22Rv1 (cell line): ENCODE results near the gene FAM240B.

Source experiments
- H3K27ac ChIP-seq: fragments of 450-650 bp; 2 replicates; pipeline ENCODE4 v1.5.1; 2017
- ZFX ChIP-seq: fragments of 450-650 bp; IDR thresholded peaks from 2 replicates; pipeline ENCODE4 v1.6.1; 2017; ENCODE audit warnings: antibody characterized with exemption, borderline replicate concordance
- TF ChIP-seq, protein P1 (sequence below): fragments of 450-650 bp; IDR thresholded peaks from 2 replicates; pipeline ENCODE4 v1.5.1; 2017; ENCODE audit warnings: mild to moderate bottlenecking

Gene FAM240B

DNA sequence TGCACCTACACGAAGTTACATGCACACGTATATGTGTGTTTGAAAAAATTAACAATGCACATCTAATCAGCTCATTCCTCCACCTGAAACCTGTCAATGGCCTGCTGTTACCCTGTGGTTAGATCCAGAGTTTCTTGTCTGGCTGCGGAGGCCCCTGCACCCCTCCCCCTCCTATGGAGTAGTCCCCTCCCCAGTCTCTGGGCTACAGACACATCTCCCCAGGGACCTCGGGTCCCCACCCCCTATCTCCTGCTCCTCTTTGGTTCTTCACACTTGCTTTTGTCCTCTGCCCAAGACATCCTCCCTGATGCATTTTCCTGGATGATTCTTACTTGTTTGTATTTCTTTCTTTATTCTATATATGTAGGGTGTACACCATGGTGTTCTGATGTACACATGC is 27.2 kb downstream of the FAM240B start:
- H3K27ac ChIP-seq, result no peak overlapping the region
- no peak for TF ChIP-seq ZFX
- TF ChIP-seq, protein P1, sequence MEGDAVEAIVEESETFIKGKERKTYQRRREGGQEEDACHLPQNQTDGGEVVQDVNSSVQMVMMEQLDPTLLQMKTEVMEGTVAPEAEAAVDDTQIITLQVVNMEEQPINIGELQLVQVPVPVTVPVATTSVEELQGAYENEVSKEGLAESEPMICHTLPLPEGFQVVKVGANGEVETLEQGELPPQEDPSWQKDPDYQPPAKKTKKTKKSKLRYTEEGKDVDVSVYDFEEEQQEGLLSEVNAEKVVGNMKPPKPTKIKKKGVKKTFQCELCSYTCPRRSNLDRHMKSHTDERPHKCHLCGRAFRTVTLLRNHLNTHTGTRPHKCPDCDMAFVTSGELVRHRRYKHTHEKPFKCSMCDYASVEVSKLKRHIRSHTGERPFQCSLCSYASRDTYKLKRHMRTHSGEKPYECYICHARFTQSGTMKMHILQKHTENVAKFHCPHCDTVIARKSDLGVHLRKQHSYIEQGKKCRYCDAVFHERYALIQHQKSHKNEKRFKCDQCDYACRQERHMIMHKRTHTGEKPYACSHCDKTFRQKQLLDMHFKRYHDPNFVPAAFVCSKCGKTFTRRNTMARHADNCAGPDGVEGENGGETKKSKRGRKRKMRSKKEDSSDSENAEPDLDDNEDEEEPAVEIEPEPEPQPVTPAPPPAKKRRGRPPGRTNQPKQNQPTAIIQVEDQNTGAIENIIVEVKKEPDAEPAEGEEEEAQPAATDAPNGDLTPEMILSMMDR, result no peak

- TF ChIP-seq, protein P1, result no peak
- TF ChIP-seq ZFX, result no peak
- no peak overlapping the region for H3K27ac ChIP-seq
Observed at GRCh38 chr9:38690574-38690973, 29.4 kb downstream of the FAM240B start.

- H3K27ac ChIP-seq, result no peak overlapping the region
- TF ChIP-seq ZFX, result no peak
Observed at GRCh38 chr9:38689678-38690077, 30.3 kb downstream of the FAM240B start.

- TF ChIP-seq ZFX, result no peak
- TF ChIP-seq, protein P1, result no peak
- no peak overlapping the region; the same call in 1 of the 2 replicates for H3K27ac ChIP-seq
Observed at GRCh38 chr9:38687992-38688391, 31.9 kb downstream of the FAM240B start.

DNA sequence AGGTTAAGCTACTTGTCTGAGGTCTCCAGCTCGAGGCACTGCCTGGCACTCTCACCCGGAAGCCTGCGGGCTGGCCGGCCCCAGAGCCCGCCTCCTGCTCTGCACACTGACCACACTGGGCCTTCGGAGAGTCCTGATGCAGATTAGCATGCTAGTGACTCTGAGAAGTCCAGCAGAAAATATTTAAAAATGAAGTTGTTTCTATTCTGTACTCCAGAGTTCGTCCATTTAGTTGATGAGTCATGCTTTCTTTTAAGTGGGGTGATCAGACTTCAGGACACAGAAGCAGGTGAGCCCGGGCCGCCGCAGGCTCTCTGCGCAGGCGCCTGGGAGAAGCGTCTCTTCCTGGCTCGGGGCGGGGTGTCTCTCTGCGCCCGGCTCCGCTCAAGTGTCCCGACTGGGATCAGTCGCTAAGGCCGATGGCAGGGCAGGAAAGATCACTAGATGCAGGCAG is 32.5 kb downstream of the FAM240B start:
- TF ChIP-seq, protein P1, result no peak
- no peak for TF ChIP-seq ZFX
- peak overlapping the region; percentile 10; the same call in 1 of the 2 replicates for H3K27ac ChIP-seq

GRCh38 chr9:38686933-38687332 is 33.0 kb downstream of the FAM240B start:
- TF ChIP-seq ZFX, result no peak
- TF ChIP-seq, protein P1, result no peak

GRCh38 chr9:38685535-38685934 is 34.4 kb downstream of the FAM240B start:
- no peak for TF ChIP-seq ZFX
- TF ChIP-seq, protein P1, result no peak
- H3K27ac ChIP-seq, result no peak overlapping the region

More at GRCh38 chr9:38686933-38687332, 33.0 kb downstream of the FAM240B start:
- 0 out of 2 replicates have a peak overlapping the region, but pooled peaks have one; percentile 10 for H3K27ac ChIP-seq

DNA sequence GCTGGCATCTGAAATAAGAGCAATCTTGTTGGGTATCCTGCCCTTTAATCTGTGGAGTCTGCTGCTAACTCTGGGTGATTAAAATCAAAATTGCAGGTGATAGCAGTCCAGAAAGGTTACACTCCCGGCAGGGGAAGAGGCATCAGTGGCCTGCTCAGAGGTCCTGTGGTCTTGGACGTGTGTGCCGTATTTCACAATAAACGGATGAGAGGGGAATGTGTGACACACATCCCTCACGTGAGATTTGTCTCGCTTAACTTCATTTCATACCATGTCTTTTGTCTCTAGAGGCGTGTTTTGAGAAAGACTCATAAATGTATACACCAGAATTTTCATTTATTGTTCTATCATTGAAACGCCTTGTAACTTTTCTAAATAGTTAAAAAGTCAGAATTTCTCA is 36.6 kb downstream of the FAM240B start:
- no peak overlapping the region for H3K27ac ChIP-seq
- no peak for TF ChIP-seq ZFX
- TF ChIP-seq, protein P1, result no peak
